NCI-H2171 (cell line): Measurements from ENCODE around the gene LILRA2.
"Not testable (repeated sequence)": the region's sequence is repeated elsewhere in the genome, so short reads cannot be mapped to it uniquely, and the experiment has no call there.

ENCODE experiments used
- DNase-seq: peaks from one replicate; lab custom pipeline; 2025; lab: John Stamatoyannopoulos, UW

LILRA2 gene

DNA sequence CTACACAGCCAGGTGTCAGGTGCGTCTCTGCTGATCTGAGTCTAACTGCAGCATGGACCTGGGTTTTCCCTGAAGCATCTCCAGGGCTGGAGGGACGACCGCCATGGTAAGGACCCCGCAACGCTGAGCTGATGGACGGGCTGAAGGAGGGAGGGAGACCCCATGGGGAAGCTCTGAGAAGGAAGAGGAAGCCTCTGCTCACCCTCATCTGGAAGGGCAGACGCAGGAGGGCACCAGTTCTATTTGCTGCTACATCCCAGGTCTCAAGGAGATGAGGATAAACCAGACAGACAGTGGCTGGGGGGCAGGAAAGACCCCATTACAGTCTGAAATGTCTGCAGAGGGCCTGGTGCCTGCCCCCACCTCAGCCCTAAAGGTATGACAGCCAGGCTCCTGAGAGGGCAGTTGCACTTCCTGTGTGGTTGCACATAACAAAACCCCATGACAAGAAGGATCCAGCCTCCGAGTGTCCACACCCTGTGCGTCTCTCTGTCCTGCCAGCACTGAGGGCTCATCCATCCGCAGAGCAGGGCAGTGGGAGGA lies at the start of gene LILRA2:
Gene LILRA2 (plus strand): TSS at position 461 of the 543 bp plus-strand sequence. CDS start 89 bp downstream, outside the sequence.
- no peak for DNase-seq

DNA sequence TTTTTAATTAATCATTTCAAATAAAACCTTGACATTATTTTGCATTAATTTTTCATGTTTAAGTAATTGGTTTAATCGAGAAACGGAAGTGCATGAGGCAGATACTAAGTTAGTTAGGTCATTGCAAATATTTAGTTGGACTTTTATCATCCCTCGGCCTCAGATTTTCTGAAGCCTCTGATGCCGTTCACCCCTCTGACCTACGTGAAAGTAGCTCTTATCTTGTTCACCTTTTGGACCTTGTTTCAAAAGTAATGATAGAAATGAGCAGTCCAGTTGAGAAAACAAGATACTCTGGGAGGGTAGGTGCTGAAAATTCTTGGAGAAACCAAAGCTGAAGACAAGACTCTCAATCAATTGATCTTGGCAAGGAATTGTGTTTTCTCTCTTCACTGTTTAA lies 48.0 kb upstream of the LILRA2 start:
- no peak for DNase-seq

DNA sequence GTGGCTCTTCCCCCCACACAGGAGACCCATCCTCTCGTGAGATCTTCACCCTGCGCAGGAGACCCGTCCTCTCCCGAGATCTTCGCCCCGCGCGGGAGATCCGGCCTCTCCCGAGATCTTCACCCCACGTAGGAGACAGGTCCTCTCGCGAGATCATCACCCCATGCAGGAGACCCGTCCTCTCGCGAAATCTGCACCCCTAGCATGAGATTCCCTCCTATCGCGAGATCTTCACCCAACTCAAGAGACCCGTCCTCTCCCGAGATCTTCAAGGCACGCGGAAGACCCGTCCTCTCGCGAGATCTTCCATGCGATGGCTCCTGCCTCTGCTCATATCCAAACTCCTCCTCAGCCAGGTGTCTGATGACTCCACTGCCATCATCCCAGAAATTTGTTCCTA lies 46.6 kb upstream of the LILRA2 start:
- DNase-seq, result no peak

DNA sequence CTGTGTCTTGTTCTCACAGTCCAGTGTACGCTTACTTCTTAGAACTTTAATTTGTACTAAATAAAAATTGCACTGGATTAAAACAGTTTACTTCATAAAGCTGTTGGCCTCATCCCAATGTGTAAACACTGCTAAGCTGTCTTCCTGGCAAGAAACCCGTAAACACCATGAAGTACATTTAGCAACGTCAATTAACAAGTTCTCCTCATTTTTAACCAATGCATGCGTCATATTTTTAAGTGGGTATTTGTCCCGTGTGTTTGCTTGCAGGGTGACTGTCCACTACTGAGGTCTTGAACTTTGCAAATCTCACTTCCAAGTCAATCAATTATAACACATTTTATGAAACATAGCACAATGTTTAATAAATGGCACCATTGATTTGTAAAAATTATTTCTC lies 42.7 kb upstream of the LILRA2 start:
- DNase-seq, result no peak

DNA sequence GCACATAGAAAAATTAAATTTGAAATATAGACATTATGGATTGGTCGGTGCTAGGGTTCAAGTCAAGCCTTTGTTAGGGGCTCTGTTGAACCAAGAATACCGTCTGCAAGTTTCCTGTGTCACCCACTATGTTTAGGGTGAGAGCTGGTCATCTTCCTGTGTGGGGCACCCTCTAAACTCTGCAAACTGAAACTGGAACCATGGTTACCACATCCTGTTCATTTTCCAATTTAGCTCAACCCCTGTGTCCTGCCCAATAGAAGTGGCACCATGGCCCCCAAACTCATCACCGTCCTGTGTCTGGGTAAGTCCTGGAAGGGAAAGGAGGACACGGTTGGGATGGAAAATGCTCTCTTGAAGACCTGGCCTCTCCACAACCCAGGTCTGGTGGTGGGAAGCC lies 41.1 kb upstream of the LILRA2 start:
- DNase-seq, result no peak

DNA sequence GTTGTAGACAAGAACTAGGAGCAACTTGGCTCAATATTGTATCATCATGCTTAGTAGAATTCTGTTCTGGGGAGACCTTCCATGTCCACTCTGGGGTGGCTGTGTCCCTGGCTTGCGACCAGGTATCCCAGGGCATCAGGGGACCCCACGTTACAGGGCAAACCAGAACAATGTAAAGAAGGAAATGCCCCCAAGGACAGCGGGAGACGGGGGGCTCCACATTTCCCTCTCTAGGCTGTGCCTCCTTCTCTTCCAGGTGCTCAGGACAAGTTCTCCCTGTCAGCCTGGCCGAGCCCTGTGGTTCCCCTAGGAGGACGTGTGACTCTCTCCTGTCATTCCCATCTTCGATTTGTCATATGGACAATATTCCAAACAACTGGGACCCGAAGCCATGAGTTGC lies 40.1 kb upstream of the LILRA2 start:
- no peak for DNase-seq

DNA sequence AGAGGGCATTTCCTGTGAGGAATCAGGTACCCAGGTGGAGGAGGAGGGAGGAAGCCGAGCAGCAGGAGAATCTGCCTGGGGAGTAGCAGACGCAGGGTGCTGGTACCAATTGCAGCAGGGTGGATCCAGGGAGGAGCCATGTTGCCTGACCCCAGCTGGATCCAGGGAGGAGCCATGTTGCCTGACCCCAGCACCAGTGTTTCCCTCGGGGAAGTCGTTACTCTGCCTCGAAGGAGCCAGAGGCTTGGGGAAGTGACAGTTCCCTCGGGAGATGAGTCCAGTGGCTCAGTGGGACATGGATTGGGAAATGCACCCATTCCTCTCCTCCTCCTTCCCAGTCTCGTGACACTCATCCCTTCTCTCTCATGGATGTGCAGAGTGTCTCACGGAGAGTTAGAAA lies 39.4 kb upstream of the LILRA2 start:
- no peak for DNase-seq

DNA sequence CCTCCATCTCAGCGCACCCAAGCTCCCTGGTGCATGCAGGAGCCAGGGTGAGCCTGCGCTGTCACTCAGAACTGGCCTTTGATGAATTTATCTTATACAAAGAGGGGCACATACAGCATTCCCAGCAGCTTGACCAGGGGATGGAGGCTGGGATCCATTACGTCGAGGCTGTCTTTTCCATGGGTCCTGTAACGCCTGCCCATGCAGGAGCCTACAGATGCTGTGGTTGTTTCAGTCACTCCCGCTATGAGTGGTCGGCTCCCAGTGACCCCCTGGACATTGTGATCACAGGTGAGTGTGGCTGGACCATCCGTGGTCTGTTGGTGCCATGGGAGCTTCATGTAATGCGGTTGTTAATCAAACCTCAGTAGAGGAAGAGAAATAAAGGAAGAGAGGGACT lies 38.0 kb upstream of the LILRA2 start:
- no peak for DNase-seq

DNA sequence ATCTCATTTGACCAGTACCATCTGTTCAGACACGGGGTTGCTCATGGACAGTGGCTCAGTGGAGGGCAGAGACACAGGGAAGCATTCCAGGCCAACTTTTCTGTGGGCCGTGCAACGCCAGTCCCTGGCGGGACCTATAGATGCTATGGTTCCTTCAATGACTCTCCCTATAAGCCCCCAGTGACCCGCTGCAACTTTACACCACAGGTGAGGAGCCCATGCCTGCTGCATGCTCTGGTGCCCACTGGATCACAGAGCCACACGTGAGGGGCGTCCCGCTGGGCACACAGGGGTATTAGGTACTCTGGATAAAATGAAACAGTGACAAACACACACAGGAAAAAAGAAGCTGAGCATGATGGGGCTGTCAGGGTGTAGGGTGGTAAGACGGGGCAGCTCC lies 36.6 kb upstream of the LILRA2 start:
- DNase-seq, result no peak

DNA sequence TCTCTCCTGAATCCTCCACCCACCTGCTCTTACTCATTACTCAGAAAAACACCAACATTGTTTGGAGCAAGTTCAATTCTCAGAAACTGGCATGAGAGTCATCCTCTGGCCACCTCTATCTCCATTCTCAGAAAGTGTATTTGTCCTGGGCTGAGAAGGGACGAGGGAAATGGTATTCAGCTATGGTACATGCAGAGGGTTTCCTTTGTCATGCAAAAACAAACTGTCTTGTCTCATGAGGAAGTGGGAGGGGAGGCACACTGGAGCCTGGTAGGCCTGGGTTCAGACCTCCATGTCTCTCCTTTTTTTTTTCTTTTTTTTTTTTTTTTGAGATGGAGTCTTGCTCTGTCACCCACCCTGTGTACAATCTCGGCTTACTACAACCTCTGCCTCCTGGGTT lies 31.9 kb upstream of the LILRA2 start:
- no peak for DNase-seq

DNA sequence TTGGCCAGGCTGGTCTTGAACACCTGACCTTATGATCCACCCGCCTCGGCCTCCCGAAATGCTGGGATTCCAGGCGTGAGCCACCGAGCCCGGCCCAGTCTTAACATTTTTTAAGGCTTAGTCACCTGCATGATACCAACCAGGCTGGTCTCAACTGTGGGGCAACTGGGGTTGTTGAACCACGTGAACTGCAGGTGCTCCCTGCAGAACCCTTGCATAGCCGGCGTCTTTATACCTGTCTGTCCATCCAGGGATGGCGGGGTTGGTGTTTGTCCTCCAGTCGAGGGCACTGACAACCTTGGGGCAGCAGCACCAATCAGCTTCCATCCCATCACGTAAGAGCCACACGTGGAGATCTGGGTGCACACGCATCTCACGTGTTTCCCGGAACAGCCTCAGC lies 24.8 kb upstream of the LILRA2 start:
- no peak for DNase-seq

DNA sequence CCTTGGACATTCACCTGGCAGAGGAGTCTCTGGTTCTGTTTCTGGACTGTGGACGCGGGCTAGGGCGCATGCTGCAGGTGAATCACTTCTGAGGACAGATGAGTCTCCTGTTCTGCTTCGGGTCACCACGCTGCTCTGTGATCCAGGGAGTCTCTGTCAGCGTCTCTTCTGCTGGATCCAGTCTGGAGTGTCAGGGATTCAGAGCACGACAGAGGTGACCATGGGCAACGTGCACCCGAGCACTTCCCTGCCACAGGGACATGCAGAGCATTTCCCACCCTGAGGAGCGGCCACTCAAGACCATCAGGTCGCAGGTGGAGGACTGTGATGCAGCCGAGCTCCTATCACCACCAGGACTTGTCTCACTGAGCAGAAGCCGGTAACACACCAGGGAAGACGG lies 24.4 kb upstream of the LILRA2 start:
- no peak for DNase-seq

DNA sequence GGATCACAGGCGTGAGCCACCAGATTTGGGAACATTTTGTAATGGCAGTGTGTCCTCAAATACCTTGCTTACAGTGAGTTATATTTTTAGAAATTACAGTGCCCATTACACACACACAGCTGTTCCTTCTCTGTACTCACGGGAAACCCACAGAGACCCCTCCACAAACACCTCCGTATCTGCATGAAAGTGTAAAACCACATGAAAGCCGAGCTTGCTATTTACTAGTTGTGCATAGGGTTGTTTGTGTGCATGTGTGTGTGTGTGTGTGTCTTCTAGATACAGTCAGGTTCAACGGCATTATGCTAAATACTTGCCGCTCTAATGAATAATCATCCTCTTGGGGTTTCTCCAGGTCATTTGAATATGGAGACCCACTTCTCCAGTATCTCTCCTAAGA lies 22.3 kb upstream of the LILRA2 start:
- no peak for DNase-seq

DNA sequence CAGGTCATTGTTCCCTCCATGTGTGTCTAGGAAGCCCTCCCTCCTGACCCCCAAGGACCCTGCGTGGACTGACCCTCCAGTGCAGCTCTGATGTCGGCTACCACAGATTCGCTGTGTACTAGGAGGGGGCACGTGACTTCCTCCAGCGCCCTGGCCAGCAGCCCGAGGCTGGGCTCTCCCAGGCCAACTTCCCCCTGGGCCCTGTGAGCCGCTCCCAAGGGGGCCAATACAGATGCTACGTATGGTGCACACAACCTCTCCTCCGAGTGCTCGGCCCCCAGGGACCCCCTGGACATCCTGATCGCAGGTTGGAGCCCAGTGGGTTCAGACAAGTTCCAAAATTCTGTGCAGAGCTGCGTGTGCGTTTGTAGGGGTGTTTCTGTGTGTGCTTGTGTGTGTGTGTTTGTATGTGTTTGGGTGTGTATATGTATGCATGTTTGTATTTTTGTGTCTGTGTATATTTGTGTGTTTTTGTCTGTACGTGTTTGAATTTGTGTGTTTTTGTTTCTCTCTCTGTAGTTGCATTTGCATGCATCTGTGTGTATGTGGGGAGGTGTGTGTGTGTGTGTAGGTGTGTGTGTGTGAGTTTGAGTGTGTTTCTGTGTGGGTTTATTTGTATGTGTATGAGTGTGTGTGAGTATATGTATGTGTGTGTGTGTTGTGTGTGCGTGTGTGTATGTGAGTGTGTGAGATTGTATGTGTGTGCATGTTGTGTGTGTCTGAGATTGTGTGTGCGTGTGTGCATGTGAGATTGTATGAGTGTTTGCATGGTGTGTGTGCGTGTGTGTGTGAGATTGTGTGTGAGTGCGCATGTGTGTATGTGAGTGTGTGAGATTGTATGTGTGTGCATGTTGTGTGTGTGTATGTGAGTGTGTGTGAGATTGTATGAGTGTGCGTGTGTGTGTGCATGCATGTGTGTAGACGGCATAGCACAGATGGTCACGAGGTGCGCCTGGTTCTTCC lies 21.4 kb upstream of the LILRA2 start:
- DNase-seq, result no peak

DNA sequence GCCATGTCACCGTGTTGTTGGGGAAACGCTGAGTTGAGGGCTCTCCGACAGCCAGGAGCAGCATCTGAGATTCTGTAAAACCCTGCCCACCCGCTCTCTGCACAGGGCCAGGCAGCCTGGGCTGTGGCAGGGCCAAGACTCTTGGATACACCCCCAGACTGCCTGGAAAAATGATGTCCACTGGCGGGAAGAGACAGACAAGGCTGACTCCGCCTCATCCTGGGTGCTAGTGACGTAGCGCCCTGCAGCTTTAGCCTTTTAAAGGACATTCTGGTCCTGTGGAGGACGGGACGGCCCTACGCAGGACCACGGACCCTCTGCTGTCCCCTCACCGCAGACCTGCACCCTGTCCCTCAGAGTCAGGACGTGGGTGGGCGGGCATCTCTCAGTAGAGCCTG lies 20.7 kb upstream of the LILRA2 start:
- DNase-seq, result no peak

DNA sequence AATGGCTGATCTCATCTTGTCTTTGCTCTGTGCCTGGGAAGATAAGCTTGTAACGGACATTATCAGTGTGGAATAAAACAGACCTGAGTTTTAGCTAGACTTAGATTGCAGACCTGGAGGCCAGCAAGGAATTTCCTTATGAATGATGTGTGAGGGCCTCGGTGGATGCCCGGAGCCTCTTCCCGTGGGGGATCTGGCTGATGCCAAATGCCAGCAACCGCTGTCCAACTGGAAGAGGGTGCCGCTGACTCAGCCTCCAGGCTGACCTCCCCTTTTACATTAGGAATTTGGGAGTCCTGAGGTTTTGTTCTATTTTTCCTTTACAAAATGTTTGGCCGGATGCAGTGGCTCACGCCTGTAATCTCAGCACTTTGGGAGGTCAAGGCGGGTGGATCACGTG lies 19.6 kb upstream of the LILRA2 start:
- DNase-seq, result no peak

DNA sequence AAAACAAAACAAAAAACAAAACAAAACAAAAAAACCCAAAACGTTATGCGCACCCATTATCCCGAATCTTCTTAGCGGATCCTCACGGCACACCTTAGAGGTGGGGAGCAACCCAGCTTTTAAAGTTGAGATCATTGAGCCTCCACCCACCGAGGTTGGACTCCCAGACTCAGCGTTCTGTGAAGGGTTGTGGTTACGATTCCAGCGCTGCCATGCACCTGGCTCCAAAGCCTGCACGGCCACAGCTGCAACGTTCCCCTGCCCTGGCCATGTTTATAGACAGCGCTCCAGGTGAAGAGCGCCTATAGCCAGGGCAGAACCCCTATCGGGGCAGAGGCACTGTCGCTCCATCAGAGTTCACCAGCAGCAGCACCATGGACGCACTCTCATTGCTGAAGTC lies 18.7 kb upstream of the LILRA2 start:
- DNase-seq, result no peak

DNA sequence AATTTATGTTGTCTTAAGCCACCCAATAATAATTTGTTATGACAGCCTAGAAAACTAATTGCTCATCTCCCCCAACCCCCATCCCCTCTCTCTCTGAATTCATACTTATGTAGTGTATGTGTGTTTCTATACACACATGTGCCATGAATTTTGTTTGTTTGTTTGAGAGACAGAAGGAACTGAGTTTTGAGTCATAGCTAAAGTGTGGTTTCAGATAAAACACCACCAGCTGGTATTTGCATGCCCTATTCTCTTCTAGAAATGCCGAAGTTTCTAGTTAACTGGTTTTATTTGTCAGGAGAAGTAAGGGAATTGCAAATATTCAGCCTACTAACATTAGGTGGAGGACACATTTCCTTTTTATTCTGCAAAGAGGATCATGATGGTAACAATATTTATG lies 17.4 kb upstream of the LILRA2 start:
- no peak for DNase-seq

DNA sequence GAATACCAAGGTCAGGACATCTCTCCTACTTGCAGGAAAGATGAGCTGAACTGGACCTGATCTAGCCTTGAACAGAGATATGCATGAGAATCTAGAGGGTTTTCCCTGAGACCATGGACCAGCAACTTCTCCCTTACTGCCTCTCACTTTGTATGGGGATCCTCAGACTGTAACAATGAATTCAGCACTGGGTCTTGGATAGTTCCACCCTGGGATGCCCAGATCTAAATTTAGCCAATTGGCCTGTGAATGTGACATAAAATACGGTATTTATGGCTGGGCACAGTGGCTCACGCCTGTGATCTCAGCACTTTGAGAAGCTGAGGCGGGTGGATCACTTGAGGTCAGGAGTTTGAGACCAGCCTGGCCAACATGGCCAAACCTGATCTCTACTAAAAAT lies 15.3 kb upstream of the LILRA2 start:
- DNase-seq, result no peak

DNA sequence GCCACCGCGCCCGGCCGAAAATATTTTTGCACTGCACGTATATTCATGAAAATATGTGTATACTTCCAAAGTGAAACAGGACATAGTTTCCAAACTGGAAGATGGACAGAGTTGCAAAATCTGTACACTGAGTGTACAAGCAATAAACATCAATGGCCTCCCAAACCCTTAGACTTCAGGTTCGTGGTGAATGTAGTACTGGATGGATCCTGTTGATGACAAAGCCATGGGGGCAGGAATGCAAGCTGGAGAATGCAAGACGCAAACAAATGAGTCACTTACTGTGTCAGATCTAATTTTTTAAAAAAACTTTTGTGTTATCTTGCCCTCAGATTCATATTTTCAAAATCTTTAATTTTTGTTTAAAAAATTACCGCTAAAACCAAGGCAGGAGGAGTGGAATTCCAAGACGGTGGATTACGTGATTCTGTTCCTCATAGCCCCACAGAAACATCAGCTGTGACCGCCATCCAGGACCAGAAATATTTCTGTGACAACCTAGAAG lies 12.7 kb upstream of the LILRA2 start:
- no peak for DNase-seq

DNA sequence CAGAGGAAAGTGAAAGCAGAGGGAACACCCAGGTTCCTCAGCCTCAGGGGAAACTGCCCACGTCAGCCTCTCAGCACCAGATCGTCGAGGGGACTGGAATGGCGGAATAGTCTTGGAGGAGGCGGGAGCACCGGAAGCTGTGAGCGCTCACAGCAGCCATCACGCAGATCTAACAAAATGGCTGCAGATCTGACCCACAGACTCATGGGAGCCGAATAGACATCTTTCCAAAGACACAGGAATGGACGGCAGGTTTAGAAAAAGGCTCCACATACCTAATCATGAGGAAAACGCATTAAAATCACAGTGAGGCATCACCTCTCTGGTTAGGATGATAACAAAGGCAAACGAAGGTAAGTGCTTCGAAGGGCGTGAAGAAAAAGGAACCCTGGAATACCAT lies 11.8 kb upstream of the LILRA2 start:
- no peak for DNase-seq

DNA sequence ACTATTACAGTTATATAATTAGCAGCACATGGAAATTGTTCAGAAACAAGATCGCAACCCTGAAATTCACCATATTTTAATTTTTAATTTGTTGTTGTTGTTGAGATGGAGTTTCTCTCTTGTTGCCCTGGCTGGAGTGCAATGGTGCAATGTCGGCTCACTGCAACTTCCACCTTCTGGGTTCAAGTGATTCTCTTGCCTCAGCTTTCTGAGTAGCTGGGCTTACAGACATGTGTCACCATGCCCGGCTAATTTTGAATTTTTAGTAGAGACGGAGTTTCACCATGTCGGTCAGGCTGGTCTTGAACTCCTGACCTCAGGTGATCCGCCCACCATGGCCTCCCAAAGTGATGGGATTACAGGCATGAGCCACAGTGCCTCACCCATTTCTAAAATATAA lies 10.4 kb upstream of the LILRA2 start:
- DNase-seq, result not testable (repeated sequence)

DNA sequence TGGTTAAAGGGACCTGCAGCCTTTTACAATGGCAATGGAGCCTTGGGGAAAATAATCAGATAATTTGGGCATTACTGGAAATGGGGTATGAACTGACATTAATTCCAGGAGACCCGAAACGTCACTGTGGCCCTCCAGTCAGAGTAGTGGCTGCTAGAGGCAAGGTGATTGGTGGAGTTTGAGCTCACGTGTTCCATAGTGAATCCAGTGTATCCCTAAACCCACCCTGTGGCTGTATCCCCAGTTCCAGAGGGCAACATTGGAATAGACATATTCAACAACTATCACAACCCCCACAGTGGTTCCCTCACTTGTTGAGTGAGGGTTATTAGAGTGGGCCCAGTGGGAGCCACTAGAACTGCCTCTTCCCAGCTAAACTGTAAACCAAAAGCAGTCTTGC lies 3.3 kb upstream of the LILRA2 start:
- DNase-seq, result no peak
